Fibroblast of lung (primary cell): ENCODE data around the gene RNFT2. TPM values are rescaled to one million over a fixed set of nuclear protein-coding genes. Genes with fewer than 3 reads are reported as not detected.

Source experiments
- DNase-seq, 2 donors: peaks; one replicate each; pipeline versions ENCODE4 v3.0.0 to v3.0.0-alpha.2; 2010; ENCODE audit warnings: low read depth in 2 of 2
- H2AFZ ChIP-seq: 2 replicates; pipeline ENCODE4 v1.5.1; 2012; ENCODE audit warnings: low read length, control low read depth, inconsistent platforms
- H3K27ac ChIP-seq: 2 replicates; pipeline ENCODE4 v1.5.1; 2011; ENCODE audit warnings: low read length, control low read depth; ENCODE audit not compliant: insufficient read depth
- H3K27me3 ChIP-seq: 2 replicates; pipeline ENCODE4 v1.5.1; 2011; ENCODE audit warnings: mild to moderate bottlenecking, low read length; ENCODE audit not compliant: control insufficient read depth, insufficient read depth
- H3K36me3 ChIP-seq: 2 replicates; pipeline ENCODE4 v1.5.1; 2011; ENCODE audit warnings: low read length; ENCODE audit not compliant: control insufficient read depth, insufficient read depth
- H3K4me1 ChIP-seq: 2 replicates; pipeline ENCODE4 v1.5.1; 2011; ENCODE audit warnings: low read length; ENCODE audit not compliant: control insufficient read depth, insufficient read depth; ENCODE audit errors: extremely low read depth
- H3K4me2 ChIP-seq: 2 replicates; pipeline ENCODE4 v1.5.1; 2011; ENCODE audit warnings: low read length, control low read depth; ENCODE audit not compliant: insufficient read depth; ENCODE audit errors: extremely low read depth
- H3K4me3 ChIP-seq, 4 experiments: fragments of 200-600 bp in 1 of 4; sonication (generic) in 1 of 4; replicated peaks in 1 of 4; 2 replicates each; pipeline ENCODE4 v1.5.1; 2011 to 2016; ENCODE audit warnings: low read length in 4 of 4, low read depth in 3 of 4, mild to moderate bottlenecking in 3 of 4, control low read depth in 2 of 4, inconsistent platforms in 1 of 4, mixed read lengths in 1 of 4; ENCODE audit not compliant: insufficient read depth in 1 of 4; ENCODE audit errors: control extremely low read depth in 1 of 4
- H3K79me2 ChIP-seq: 2 replicates; pipeline ENCODE4 v1.5.1; 2012; ENCODE audit warnings: mild to moderate bottlenecking, low read length, inconsistent platforms; ENCODE audit not compliant: control insufficient read depth, insufficient read depth
- H3K9ac ChIP-seq: 2 replicates; pipeline ENCODE4 v1.5.1; 2011; ENCODE audit warnings: mild to moderate bottlenecking, low read length, control low read depth; ENCODE audit not compliant: insufficient read depth
- H3K9me3 ChIP-seq: 2 replicates; pipeline ENCODE4 v1.5.1; 2012; ENCODE audit warnings: low read depth, low read length; ENCODE audit not compliant: control insufficient read depth, insufficient read depth
- H4K20me1 ChIP-seq: 2 replicates; pipeline ENCODE4 v1.5.1; 2011; ENCODE audit warnings: low read length; ENCODE audit not compliant: control insufficient read depth, insufficient read depth; ENCODE audit errors: extremely low read depth
- EZH2 ChIP-seq: IDR thresholded peaks from 2 replicates; pipeline ENCODE4 v1.5.1; 2012; ENCODE audit warnings: low read length, control low read depth, mild to moderate bottlenecking; ENCODE audit errors: missing control alignments
- polyA plus RNA-seq, 2 donors: library from polyadenylated mRNA; depleted of rRNA in 1 of 2; stranded (reverse) in 1 of 2; unstranded in 1 of 2; fragments of >200 nt; gene quantifications; 2 replicates each; pipeline ENCODE4 v1.2.1, GENCODE V29; 2011 to 2012; ENCODE audit warnings: missing spikeins in 1 of 2
- total RNA-seq: library from RNA; depleted of rRNA; stranded (reverse); fragments of >200 nt; gene quantifications from 2 replicates; pipeline ENCODE4 v1.2.1, GENCODE V29; 2014
- TF ChIP-seq, protein P1 (sequence below), 2 donors: IDR thresholded peaks in 1 of 2; conservative IDR thresholded peaks in 1 of 2; 1 replicate in 1 of 2; 2 replicates in 1 of 2; pipeline ENCODE4 v1.5.1; 2011 to 2012; ENCODE audit warnings: low read length in 2 of 2, control low read depth in 1 of 2, inconsistent platforms in 1 of 2, low read depth in 1 of 2, mild to moderate bottlenecking in 1 of 2

RNFT2 gene
- total and polyA plus RNA-seq, 2 donors (not counting 1 experiment from before 2014, with no cell fraction given): 0.95 to 3.1 TPM

DNA sequence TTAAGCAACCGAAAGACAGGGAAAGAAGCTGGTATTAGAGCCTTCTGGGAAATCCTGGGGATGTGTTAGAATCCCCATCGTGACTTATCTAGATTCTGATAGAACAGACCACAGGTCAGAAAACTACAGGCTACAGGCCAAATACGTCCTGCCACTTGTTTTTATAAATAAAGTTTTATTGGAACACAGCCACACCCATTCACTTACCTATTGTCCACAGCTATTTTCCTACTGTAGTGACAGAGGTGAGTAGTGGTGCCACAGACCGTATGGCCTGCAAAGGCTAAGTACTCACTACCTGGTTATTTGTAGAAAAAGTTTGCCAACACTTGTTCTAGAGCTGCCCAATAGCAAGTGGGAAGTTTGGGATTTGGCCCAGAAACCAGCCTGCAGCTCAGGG lies 89.3 kb downstream of the RNFT2 start:
- H3K36me3 ChIP-seq: no peaks in the 10 kb centered on the region
- no peaks in the 10 kb centered on the region for H3K4me1 ChIP-seq
- no peaks in the 10 kb centered on the region for H3K27me3 ChIP-seq
- H3K9me3 ChIP-seq: no peaks in the 10 kb centered on the region
- H3K27ac ChIP-seq: no peak overlapping the region
- no peak overlapping the region for H3K4me2 ChIP-seq
- H3K4me3 ChIP-seq: no peak overlapping the region
- no peaks in the 10 kb centered on the region for H4K20me1 ChIP-seq
- H2AFZ ChIP-seq: no peak overlapping the region
- no peaks in the 10 kb centered on the region for H3K79me2 ChIP-seq
- H3K9ac ChIP-seq: no peak overlapping the region
- DNase-seq: no peak
- no peak for TF ChIP-seq EZH2
- TF ChIP-seq, protein P1, sequence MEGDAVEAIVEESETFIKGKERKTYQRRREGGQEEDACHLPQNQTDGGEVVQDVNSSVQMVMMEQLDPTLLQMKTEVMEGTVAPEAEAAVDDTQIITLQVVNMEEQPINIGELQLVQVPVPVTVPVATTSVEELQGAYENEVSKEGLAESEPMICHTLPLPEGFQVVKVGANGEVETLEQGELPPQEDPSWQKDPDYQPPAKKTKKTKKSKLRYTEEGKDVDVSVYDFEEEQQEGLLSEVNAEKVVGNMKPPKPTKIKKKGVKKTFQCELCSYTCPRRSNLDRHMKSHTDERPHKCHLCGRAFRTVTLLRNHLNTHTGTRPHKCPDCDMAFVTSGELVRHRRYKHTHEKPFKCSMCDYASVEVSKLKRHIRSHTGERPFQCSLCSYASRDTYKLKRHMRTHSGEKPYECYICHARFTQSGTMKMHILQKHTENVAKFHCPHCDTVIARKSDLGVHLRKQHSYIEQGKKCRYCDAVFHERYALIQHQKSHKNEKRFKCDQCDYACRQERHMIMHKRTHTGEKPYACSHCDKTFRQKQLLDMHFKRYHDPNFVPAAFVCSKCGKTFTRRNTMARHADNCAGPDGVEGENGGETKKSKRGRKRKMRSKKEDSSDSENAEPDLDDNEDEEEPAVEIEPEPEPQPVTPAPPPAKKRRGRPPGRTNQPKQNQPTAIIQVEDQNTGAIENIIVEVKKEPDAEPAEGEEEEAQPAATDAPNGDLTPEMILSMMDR (conservative IDR thresholded peaks at IDR 0.05 in 1 of 2, IDR thresholded peaks at IDR 0.05 in 1 of 2; ENCODE audit: low read depth in 1 of 2, low read length in 2 of 2): no peak

DNA sequence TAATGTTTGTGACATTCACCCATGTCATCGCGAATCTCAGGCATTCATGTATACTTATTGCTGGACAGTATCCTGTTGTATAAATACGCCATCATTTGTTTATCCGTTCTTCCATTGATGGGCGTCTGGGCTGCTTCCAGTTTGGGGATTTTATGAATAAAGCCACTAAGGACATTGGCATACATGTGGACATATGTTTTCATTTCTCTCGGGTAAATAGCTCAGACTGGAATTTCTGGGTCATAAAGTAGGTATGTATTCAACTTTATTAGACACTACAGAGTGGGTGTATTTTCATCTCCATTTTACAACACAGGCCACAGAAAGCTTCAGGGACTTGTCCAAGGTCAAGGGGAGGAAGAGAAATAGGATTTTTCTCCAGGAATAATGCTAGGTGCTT lies 94.2 kb downstream of the RNFT2 start:
- no peaks in the 10 kb centered on the region for H3K9me3 ChIP-seq
- H3K4me2 ChIP-seq: no peak overlapping the region
- H3K36me3 ChIP-seq: no peaks in the 10 kb centered on the region
- no peak overlapping the region for H3K9ac ChIP-seq
- no peak for TF ChIP-seq EZH2
- TF ChIP-seq, protein P1 (conservative IDR thresholded peaks at IDR 0.05 in 1 of 2, IDR thresholded peaks at IDR 0.05 in 1 of 2; ENCODE audit: low read depth in 1 of 2, low read length in 2 of 2): no peak
- H3K27ac ChIP-seq: no peak overlapping the region
- no peaks in the 10 kb centered on the region for H3K79me2 ChIP-seq
- H3K4me3 ChIP-seq: no peak overlapping the region
- H3K4me1 ChIP-seq: no peaks in the 10 kb centered on the region
- DNase-seq: no peak
- H4K20me1 ChIP-seq: no peaks in the 10 kb centered on the region
- no peaks in the 10 kb centered on the region for H3K27me3 ChIP-seq
- H2AFZ ChIP-seq: no peak overlapping the region

GRCh38 chr12:116833474-116833873 lies 95.4 kb downstream of the RNFT2 start:
- Histone ChIP-seq H3K36me3 (no peaks in the 10 kb centered on the region), H3K27ac (no peak overlapping the region), H4K20me1 (no peaks in the 10 kb centered on the region), H3K9ac (no peak overlapping the region), H2AFZ (no peak overlapping the region), H3K9me3 (no peaks in the 10 kb centered on the region), H3K4me2 (no peak overlapping the region), H3K4me1 (no peaks in the 10 kb centered on the region), H3K79me2 (no peaks in the 10 kb centered on the region), H3K4me3 (no peak overlapping the region), H3K27me3 (no peaks in the 10 kb centered on the region)
- no peak for TF ChIP-seq EZH2
- no peak for DNase-seq
